Fibroblast of lung (primary cell): ENCODE measurements around the gene COL24A1. TPM values are rescaled to one million over a fixed set of nuclear protein-coding genes. Genes with fewer than 3 reads are reported as not detected.

Experiments
- DNase-seq, 2 donors: peaks; one replicate each; pipeline versions ENCODE4 v3.0.0 to v3.0.0-alpha.2; 2010; ENCODE audit warnings: low read depth in 2 of 2
- H2AFZ ChIP-seq: 2 replicates; pipeline ENCODE4 v1.5.1; 2012; ENCODE audit warnings: low read length, control low read depth, inconsistent platforms
- H3K27ac ChIP-seq: 2 replicates; pipeline ENCODE4 v1.5.1; 2011; ENCODE audit warnings: low read length, control low read depth; ENCODE audit not compliant: insufficient read depth
- H3K27me3 ChIP-seq: 2 replicates; pipeline ENCODE4 v1.5.1; 2011; ENCODE audit warnings: mild to moderate bottlenecking, low read length; ENCODE audit not compliant: control insufficient read depth, insufficient read depth
- H3K36me3 ChIP-seq: 2 replicates; pipeline ENCODE4 v1.5.1; 2011; ENCODE audit warnings: low read length; ENCODE audit not compliant: control insufficient read depth, insufficient read depth
- H3K4me1 ChIP-seq: 2 replicates; pipeline ENCODE4 v1.5.1; 2011; ENCODE audit warnings: low read length; ENCODE audit not compliant: control insufficient read depth, insufficient read depth; ENCODE audit errors: extremely low read depth
- H3K4me2 ChIP-seq: 2 replicates; pipeline ENCODE4 v1.5.1; 2011; ENCODE audit warnings: low read length, control low read depth; ENCODE audit not compliant: insufficient read depth; ENCODE audit errors: extremely low read depth
- H3K4me3 ChIP-seq, 4 experiments: fragments of 200-600 bp in 1 of 4; sonication (generic) in 1 of 4; replicated peaks in 1 of 4; 2 replicates each; pipeline ENCODE4 v1.5.1; 2011 to 2016; ENCODE audit warnings: low read length in 4 of 4, low read depth in 3 of 4, mild to moderate bottlenecking in 3 of 4, control low read depth in 2 of 4, inconsistent platforms in 1 of 4, mixed read lengths in 1 of 4; ENCODE audit not compliant: insufficient read depth in 1 of 4; ENCODE audit errors: control extremely low read depth in 1 of 4
- H3K79me2 ChIP-seq: 2 replicates; pipeline ENCODE4 v1.5.1; 2012; ENCODE audit warnings: mild to moderate bottlenecking, low read length, inconsistent platforms; ENCODE audit not compliant: control insufficient read depth, insufficient read depth
- H3K9ac ChIP-seq: 2 replicates; pipeline ENCODE4 v1.5.1; 2011; ENCODE audit warnings: mild to moderate bottlenecking, low read length, control low read depth; ENCODE audit not compliant: insufficient read depth
- H3K9me3 ChIP-seq: 2 replicates; pipeline ENCODE4 v1.5.1; 2012; ENCODE audit warnings: low read depth, low read length; ENCODE audit not compliant: control insufficient read depth, insufficient read depth
- H4K20me1 ChIP-seq: 2 replicates; pipeline ENCODE4 v1.5.1; 2011; ENCODE audit warnings: low read length; ENCODE audit not compliant: control insufficient read depth, insufficient read depth; ENCODE audit errors: extremely low read depth
- CTCF ChIP-seq, 2 donors: IDR thresholded peaks in 1 of 2; conservative IDR thresholded peaks in 1 of 2; 1 replicate in 1 of 2; 2 replicates in 1 of 2; pipeline ENCODE4 v1.5.1; 2011 to 2012; ENCODE audit warnings: low read length in 2 of 2, control low read depth in 1 of 2, inconsistent platforms in 1 of 2, low read depth in 1 of 2, mild to moderate bottlenecking in 1 of 2
- EZH2 ChIP-seq: IDR thresholded peaks from 2 replicates; pipeline ENCODE4 v1.5.1; 2012; ENCODE audit warnings: low read length, control low read depth, mild to moderate bottlenecking; ENCODE audit errors: missing control alignments
- polyA plus RNA-seq, 2 donors: library from polyadenylated mRNA; depleted of rRNA in 1 of 2; stranded (reverse) in 1 of 2; unstranded in 1 of 2; fragments of >200 nt; gene quantifications; 2 replicates each; pipeline ENCODE4 v1.2.1, GENCODE V29; 2011 to 2012; ENCODE audit warnings: missing spikeins in 1 of 2
- total RNA-seq: library from RNA; depleted of rRNA; stranded (reverse); fragments of >200 nt; gene quantifications from 2 replicates; pipeline ENCODE4 v1.2.1, GENCODE V29; 2014

The COL24A1 gene
- total and polyA plus RNA-seq, 2 donors (not counting 1 experiment from before 2014, with no cell fraction given) = 0.31 to 3.3 TPM

- H3K27me3 ChIP-seq = no peaks in the 10 kb centered on the region
- H3K36me3 ChIP-seq = no peaks in the 10 kb centered on the region
- no peaks in the 10 kb centered on the region for H3K79me2 ChIP-seq
- no peaks in the 10 kb centered on the region for H3K9me3 ChIP-seq
- H3K4me1 ChIP-seq = no peaks in the 10 kb centered on the region
- H3K4me3 ChIP-seq = no peak overlapping the region
- peak; percentile 18 to 33 for DNase-seq
- H3K4me2 ChIP-seq = no peak overlapping the region
- no peak overlapping the region for H3K9ac ChIP-seq
- no peak for TF ChIP-seq CTCF (conservative IDR thresholded peaks at IDR 0.05 in 1 of 2, IDR thresholded peaks at IDR 0.05 in 1 of 2; ENCODE audit: low read depth in 1 of 2, low read length in 2 of 2)
- TF ChIP-seq EZH2 = no peak
- H4K20me1 ChIP-seq = no peaks in the 10 kb centered on the region
- H2AFZ ChIP-seq = no peak overlapping the region
- H3K27ac ChIP-seq = no peak overlapping the region
These were observed 35.4 kb upstream of the COL24A1 start for GRCh38 chr1:86191958-86192357.

- no peaks in the 10 kb centered on the region for H3K9me3 ChIP-seq
- H2AFZ ChIP-seq = no peak overlapping the region
- H3K36me3 ChIP-seq = no peaks in the 10 kb centered on the region
- no peak for DNase-seq
- no peak overlapping the region for H3K4me2 ChIP-seq
- no peak overlapping the region for H3K9ac ChIP-seq
- no peak overlapping the region for H3K4me3 ChIP-seq
- no peak for TF ChIP-seq CTCF (conservative IDR thresholded peaks at IDR 0.05 in 1 of 2, IDR thresholded peaks at IDR 0.05 in 1 of 2; ENCODE audit: low read depth in 1 of 2, low read length in 2 of 2)
- no peaks in the 10 kb centered on the region for H3K4me1 ChIP-seq
- no peaks in the 10 kb centered on the region for H4K20me1 ChIP-seq
- no peak overlapping the region for H3K27ac ChIP-seq
- H3K27me3 ChIP-seq = no peaks in the 10 kb centered on the region
- no peaks in the 10 kb centered on the region for H3K79me2 ChIP-seq
These were observed 34.3 kb upstream of the COL24A1 start for GRCh38 chr1:86190873-86191272.

DNA sequence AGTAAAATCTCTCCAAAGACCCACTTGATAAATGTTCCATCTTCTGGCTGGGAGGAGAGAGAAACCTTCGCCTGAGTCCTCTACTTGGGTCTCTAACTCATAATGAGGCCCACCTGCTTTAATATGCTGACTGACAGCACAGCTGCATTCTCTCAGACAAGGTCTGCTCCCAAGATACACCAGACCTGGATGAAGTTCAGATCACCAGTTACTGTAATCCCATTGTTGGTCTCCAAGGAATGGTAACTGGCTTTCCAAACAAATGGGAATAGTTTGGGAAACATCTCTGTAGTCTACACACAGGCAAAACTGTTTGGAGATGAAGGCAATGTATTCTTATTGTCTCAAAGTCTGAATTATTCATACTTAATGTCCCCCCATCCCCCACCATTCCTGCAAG lies 27.9 kb upstream of the COL24A1 start:
- Histone ChIP-seq H3K9me3 (no peaks in the 10 kb centered on the region), H3K4me1 (no peaks in the 10 kb centered on the region), H2AFZ (no peak overlapping the region), H3K4me3 (no peak overlapping the region), H3K36me3 (no peaks in the 10 kb centered on the region), H3K9ac (no peak overlapping the region), H3K79me2 (no peaks in the 10 kb centered on the region), H3K27me3 (no peaks in the 10 kb centered on the region), H4K20me1 (no peaks in the 10 kb centered on the region), H3K4me2 (no peak overlapping the region), H3K27ac (no peak overlapping the region)
- TF ChIP-seq CTCF (conservative IDR thresholded peaks at IDR 0.05 in 1 of 2, IDR thresholded peaks at IDR 0.05 in 1 of 2; ENCODE audit: low read depth in 1 of 2, low read length in 2 of 2) (no peak), EZH2 (no peak)
- no peak for DNase-seq
